ENCODE data around the gene CCDC85B. TPM values are rescaled to one million over a fixed set of nuclear protein-coding genes. Genes with fewer than 3 reads are reported as not detected.

CCDC85B gene
- total and polyA plus RNA-seq, 2 of the 13 experiments (the other 11 are each of a cell fraction or from before 2014, with no cell fraction given), result 8.2 to 19.5 TPM

GRCh38 chr11:65884716-65885092 lies 5.8 kb upstream of the CCDC85B start (continued):
- no peak for TF ChIP-seq ZFP90 (CRISPR knock-in tag; IDR thresholded peaks at IDR 0.05; ENCODE audit: borderline replicate concordance)
- no peak for TF ChIP-seq SMYD3 (CRISPR knock-in tag; IDR thresholded peaks at IDR 0.05)
- no peak for TF ChIP-seq CCAR2 (optimal IDR thresholded peaks at IDR 0.05; ENCODE audit: low read depth, low read length)
- no peak for TF ChIP-seq ZNF225 (CRISPR knock-in tag; IDR thresholded peaks at IDR 0.05)
- TF ChIP-seq ZNF441 (CRISPR knock-in tag; IDR thresholded peaks at IDR 0.05; ENCODE audit: borderline replicate concordance), result 0 out of 2 replicates have a peak, but pooled peaks have one; percentile 32
- TF ChIP-seq ZSCAN30 (CRISPR knock-in tag; IDR thresholded peaks at IDR 0.05), result no peak
- no peak for TF ChIP-seq ZBTB44 (CRISPR knock-in tag; IDR thresholded peaks at IDR 0.05)
- no peak for TF ChIP-seq CHD4 (IDR thresholded peaks at IDR 0.05; ENCODE audit: borderline replicate concordance, low read length)
- TF ChIP-seq PBX3 (CRISPR knock-in tag; IDR thresholded peaks at IDR 0.05; ENCODE audit: borderline replicate concordance), result no peak
- TF ChIP-seq SRY (CRISPR knock-in tag; IDR thresholded peaks at IDR 0.05), result no peak
- TF ChIP-seq TEF (CRISPR knock-in tag; IDR thresholded peaks at IDR 0.05), result no peak
- no peak for TF ChIP-seq ADNP (CRISPR knock-in tag; IDR thresholded peaks at IDR 0.05)
- no peak for TF ChIP-seq CCDC6 (CRISPR knock-in tag; IDR thresholded peaks at IDR 0.05)
- no peak for TF ChIP-seq MTF2 (CRISPR knock-in tag; IDR thresholded peaks at IDR 0.05; ENCODE audit: borderline replicate concordance)
- no peak for TF ChIP-seq HOXA9 (CRISPR knock-in tag; IDR thresholded peaks at IDR 0.05; ENCODE audit: borderline replicate concordance)
- no peak for TF ChIP-seq ZNF782 (CRISPR knock-in tag; IDR thresholded peaks at IDR 0.05; ENCODE audit: borderline replicate concordance)
- peak; percentile 37 for TF ChIP-seq RBM39 (IDR thresholded peaks at IDR 0.05; ENCODE audit: low read depth, low read length, poor library complexity, severe bottlenecking)
- TF ChIP-seq ZNF382 (CRISPR knock-in tag; IDR thresholded peaks at IDR 0.05; ENCODE audit: borderline replicate concordance), result no peak
- TF ChIP-seq TERF1 (CRISPR knock-in tag; IDR thresholded peaks at IDR 0.05), result no peak
- TF ChIP-seq TIGD3 (CRISPR knock-in tag; IDR thresholded peaks at IDR 0.05; ENCODE audit: borderline replicate concordance), result no peak
- no peak for TF ChIP-seq MLX (CRISPR knock-in tag; IDR thresholded peaks at IDR 0.05)
- no peak for TF ChIP-seq ZC3H4 (CRISPR knock-in tag; IDR thresholded peaks at IDR 0.05; ENCODE audit: borderline replicate concordance)
- no peak for TF ChIP-seq ZNF570 (CRISPR knock-in tag; IDR thresholded peaks at IDR 0.05; ENCODE audit: borderline replicate concordance)

Measured in HepG2 (cell line).